Measurements from ENCODE around the gene SEC16A. TPM values are rescaled to one million over a fixed set of nuclear protein-coding genes. Genes with fewer than 3 reads are reported as not detected.

The SEC16A gene
- total RNA-seq, 4 donors from 2014 or later: 45.6 to 64.8 (median 56.5) TPM

DNA sequence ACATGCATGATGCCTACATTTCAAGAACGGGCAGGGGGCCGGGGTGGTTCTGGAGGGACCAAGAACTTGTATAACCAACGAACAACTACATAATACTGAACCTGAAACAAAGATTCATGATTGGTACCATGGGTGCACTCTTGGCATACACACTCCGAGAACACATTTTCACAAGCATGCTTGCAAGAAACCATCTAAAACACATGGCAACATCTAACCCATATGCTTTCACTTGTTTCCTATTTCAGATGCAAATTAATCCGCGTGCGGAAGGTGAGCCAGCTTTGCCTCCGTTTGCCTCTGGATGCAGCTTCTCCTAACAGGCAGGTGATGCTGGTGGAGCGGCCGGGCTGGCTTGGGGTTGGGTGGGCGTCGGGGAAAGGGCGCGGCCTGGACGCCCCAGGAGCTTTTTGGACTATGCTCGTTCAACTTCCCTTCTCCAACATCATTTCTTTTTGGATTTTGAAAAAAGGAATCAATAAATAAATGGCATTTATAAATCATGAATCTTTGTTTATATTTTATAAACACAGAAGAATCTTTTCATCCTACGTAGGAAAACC, 12.5 kb upstream of the SEC16A start:
- DNase-seq (ENCODE audit: low spot score): no peak
- TF ChIP-seq, protein P1, sequence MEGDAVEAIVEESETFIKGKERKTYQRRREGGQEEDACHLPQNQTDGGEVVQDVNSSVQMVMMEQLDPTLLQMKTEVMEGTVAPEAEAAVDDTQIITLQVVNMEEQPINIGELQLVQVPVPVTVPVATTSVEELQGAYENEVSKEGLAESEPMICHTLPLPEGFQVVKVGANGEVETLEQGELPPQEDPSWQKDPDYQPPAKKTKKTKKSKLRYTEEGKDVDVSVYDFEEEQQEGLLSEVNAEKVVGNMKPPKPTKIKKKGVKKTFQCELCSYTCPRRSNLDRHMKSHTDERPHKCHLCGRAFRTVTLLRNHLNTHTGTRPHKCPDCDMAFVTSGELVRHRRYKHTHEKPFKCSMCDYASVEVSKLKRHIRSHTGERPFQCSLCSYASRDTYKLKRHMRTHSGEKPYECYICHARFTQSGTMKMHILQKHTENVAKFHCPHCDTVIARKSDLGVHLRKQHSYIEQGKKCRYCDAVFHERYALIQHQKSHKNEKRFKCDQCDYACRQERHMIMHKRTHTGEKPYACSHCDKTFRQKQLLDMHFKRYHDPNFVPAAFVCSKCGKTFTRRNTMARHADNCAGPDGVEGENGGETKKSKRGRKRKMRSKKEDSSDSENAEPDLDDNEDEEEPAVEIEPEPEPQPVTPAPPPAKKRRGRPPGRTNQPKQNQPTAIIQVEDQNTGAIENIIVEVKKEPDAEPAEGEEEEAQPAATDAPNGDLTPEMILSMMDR (IDR thresholded peaks at IDR 0.05): no peak
- ATAC-seq (ENCODE audit: low FRiP score): no peak

DNA sequence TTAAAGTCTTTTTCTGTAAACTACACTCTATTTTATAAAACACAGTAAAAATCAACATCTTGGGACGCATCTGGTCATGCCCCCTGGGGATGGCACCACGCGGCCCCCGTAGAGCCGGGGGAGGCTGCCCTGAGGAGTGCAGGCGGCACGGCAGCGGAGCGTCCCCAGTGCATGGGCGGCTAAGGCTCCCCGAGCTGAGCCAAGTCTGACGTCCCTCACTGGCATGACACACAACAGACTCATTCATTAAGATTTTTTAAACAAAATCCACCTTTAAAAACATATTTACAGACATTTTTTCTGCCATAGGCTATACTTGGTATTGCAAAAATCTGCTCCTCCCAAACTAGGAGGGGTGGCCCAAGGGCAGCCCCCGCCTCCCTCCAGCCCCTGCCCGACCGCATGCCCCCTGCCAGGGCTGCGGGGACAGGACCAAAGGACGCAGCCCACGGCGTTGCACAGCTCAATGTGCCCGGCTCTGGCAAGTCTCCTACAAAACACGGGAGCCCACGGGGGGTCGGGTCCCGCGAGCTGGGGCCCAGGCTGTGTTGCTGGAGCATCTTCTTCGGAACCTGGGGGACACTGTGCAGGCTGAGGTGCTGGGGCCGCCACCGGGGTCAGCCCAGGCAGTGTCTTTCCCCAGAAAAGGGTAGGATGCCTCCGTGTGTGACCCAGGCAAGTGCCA, 11.8 kb upstream of the SEC16A start:
- DNase-seq (ENCODE audit: low spot score): no peak
- TF ChIP-seq, protein P1 (IDR thresholded peaks at IDR 0.05): no peak
- no peak for ATAC-seq (ENCODE audit: low FRiP score)

DNA sequence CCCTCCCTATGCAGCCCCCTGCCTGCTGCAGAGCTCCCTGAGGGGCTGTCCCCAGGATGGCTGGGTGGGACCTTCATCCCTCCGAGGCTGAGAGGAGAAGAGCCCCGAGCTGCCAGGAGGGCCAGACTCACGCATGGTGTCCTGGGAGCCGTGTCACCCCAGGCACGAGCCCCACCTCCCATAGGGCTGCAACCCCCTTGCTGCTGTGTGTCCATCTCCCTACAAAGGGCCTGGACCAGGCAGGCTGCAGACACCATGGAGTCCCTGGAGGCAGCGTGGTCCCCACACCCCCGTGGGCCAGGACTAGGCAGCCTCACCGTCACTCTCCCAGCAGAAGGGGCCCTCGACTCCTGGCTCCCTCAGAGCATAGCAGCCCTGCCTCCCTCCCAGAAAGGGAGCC, 11.2 kb upstream of the SEC16A start:
- ATAC-seq (ENCODE audit: low FRiP score) (no peak), DNase-seq (ENCODE audit: low spot score) (no peak)
- TF ChIP-seq, protein P1 (IDR thresholded peaks at IDR 0.05): no peak

DNA sequence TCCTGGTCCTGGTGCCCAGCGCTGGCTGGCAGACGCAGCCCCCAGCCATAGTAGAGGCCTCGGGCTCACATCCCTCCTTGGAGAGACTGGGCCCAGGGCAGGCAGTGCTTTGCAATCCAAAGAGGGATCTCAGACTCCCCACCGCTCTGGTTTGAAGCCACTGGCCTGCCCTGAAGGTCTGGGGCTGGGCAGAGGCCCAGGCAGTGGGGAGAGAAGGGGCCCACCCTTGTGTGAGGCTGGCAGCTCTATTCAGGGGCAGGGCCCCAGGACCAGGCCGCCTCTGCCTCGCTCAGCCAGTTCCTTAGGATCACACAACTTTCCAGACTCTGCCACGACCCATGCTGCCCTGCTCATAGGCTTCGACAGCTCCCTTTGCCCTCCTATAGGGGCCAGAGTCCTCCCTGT, 10.7 kb upstream of the SEC16A start:
- DNase-seq (ENCODE audit: low spot score): no peak
- no peak for ATAC-seq (ENCODE audit: low FRiP score)
- TF ChIP-seq, protein P1 (IDR thresholded peaks at IDR 0.05): no peak

DNA sequence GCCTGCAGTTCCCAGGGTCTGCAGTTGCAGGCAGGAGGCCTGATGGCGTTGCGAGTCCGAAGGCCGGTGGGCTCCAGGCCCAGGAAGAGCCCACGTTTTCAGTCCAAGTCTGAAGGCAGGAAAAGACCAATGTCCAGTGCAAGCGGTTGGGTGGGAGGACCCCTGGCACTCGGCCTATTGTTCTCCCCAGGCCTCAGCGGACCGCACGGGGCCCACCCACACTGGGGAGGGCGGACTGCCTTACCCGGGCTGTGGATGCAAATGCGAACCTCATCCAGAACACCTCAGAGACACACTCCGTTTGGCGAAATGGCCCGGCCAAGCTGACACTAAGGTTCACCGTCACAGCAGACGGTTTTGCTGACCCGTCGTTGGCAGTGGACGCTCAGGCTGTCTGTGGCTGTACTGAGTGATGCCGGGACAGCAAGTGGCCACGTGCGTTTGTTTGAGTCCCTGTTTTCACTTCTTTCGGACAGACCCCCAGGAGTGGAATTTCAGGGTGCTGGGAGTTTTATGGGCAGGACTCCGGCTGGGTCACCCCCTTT, 10.2 kb upstream of the SEC16A start:
- TF ChIP-seq, protein P1 (IDR thresholded peaks at IDR 0.05): no peak
- DNase-seq (ENCODE audit: low spot score): no peak
- no peak for ATAC-seq (ENCODE audit: low FRiP score)

DNA sequence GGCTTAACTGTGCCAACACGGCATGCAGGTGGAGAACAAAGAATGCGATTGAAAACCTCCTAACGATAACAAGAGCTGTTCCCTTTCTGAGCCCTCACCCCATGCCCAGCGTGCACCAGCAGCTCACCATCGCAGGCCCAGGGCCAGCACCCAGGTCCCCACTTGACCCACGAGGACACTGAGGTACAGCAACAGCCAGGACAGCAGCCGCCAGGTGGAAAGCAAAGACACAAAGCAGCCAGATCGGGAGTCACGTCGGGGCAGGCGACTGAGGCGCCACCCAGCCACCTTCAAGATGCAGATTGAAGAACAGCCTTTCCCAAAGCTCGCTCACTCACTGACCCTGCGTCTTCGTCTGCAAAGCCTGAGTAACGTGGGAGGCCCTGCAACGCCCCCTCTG, 6.9 kb upstream of the SEC16A start:
- ATAC-seq (ENCODE audit: low FRiP score) (no peak), DNase-seq (ENCODE audit: low spot score) (no peak)
- TF ChIP-seq, protein P1 (IDR thresholded peaks at IDR 0.05): no peak

Measured in omental fat pad (tissue), 4 donors.